Calu3 (cell line): ENCODE measurements around the gene UST. TPM values are rescaled to one million over a fixed set of nuclear protein-coding genes. Genes with fewer than 3 reads are reported as not detected.
"Not testable (repeated sequence)": the region's sequence is repeated elsewhere in the genome, so short reads cannot be mapped to it uniquely, and the experiment has no call there.

Experiments used
- BruUV-seq: library from RNA; stranded (reverse); fragments of 400-500 nt; replicated peaks from 2 replicates; lab custom pipeline; 2021; lab: Mats Ljungman, UMichigan
- CTCF ChIA-PET: fragments of 300-600 bp; sonication (Branson Sonifier 250); formaldehyde crosslinking; loops from one replicate; lab custom pipeline; 2022; ENCODE audit warnings: antibody characterized with exemption; lab: Charles Lee
- DNase-seq: peaks from one replicate; pipeline ENCODE4 v3.0.0; 2022
- H3K27ac Mint-ChIP-seq: one replicate; pipeline ENCODE4 v1.8.0; 2022; ENCODE audit warnings: mixed read lengths; ENCODE audit not compliant: unreplicated experiment
- H3K27me3 Mint-ChIP-seq: one replicate; pipeline ENCODE4 v1.8.0; 2022; ENCODE audit warnings: mixed read lengths; ENCODE audit not compliant: unreplicated experiment
- H3K36me3 Mint-ChIP-seq: one replicate; pipeline ENCODE4 v1.8.0; 2022; ENCODE audit warnings: mild to moderate bottlenecking, moderate library complexity, mixed read lengths; ENCODE audit not compliant: insufficient read depth, unreplicated experiment
- H3K4me1 Mint-ChIP-seq: one replicate; pipeline ENCODE4 v1.8.0; 2022; ENCODE audit warnings: mild to moderate bottlenecking, low read depth, mixed read lengths; ENCODE audit not compliant: unreplicated experiment
- H3K4me3 Mint-ChIP-seq: one replicate; pipeline ENCODE4 v1.8.0; 2022; ENCODE audit warnings: mild to moderate bottlenecking, low read depth, moderate library complexity, mixed read lengths; ENCODE audit not compliant: unreplicated experiment
- H3K9me3 Mint-ChIP-seq: one replicate; pipeline ENCODE4 v1.8.0; 2022; ENCODE audit warnings: low read depth, mixed read lengths; ENCODE audit not compliant: unreplicated experiment
- CTCF ChIP-seq: fragments of 200-600 bp; IDR thresholded peaks from one replicate; pipeline ENCODE4 v1.8.0; 2022; ENCODE audit warnings: antibody characterized with exemption; ENCODE audit not compliant: unreplicated experiment
- intact Hi-C: fragments of 100-400 bp; cut with micrococcal nuclease; formaldehyde crosslinking; loops from one replicate; pipeline ENCODE4 v1.10.0; 2022; ENCODE audit not compliant: unreplicated experiment
- total RNA-seq: library from RNA; stranded (reverse); gene quantifications from 2 replicates; pipeline ENCODE4 v1.2.3, GENCODE V29; 2022

The UST gene
- total RNA-seq, 1 experiment from 2014 or later: 2.4 TPM

- Mint-ChIP-seq H3K4me3 (no peak overlapping the region), H3K27me3 (peaks cover 11% of the 10 kb centered on the region), H3K36me3 (no peaks in the 10 kb centered on the region), H3K27ac (no peak overlapping the region), H3K4me1 (no peaks in the 10 kb centered on the region), H3K9me3 (no peaks in the 10 kb centered on the region)
- no peak for TF ChIP-seq CTCF
- intact Hi-C loops: no loop called here
- DNase-seq: no peak
- CTCF ChIA-PET: no interaction called here
- BruUV-seq: no TSS peak
Observed at GRCh38 chr6:148955441-148955840, 208.6 kb downstream of the UST start.

- H3K4me1 Mint-ChIP-seq, H3K27ac Mint-ChIP-seq, H3K27me3 Mint-ChIP-seq, DNase-seq, BruUV-seq, H3K9me3 Mint-ChIP-seq, H3K36me3 Mint-ChIP-seq, intact Hi-C loops, H3K4me3 Mint-ChIP-seq, CTCF ChIA-PET: not testable (repeated sequence)
Observed at GRCh38 chr6:148956163-148956562, 209.3 kb downstream of the UST start.

GRCh38 chr6:148957752-148958151, 210.9 kb downstream of the UST start:
- no peaks in the 10 kb centered on the region for H3K4me1 Mint-ChIP-seq
- CTCF ChIA-PET: interaction anchor here (0.7 kb wide), 1 partner anchor 398 kb away, joined by 3 read pairs; no protein-coding TSS in a partner anchor
- TF ChIP-seq CTCF: no peak
- no peaks in the 10 kb centered on the region for H3K36me3 Mint-ChIP-seq
- DNase-seq: no peak
- no peak overlapping the region for H3K4me3 Mint-ChIP-seq
- no peak overlapping the region for H3K27ac Mint-ChIP-seq
- H3K27me3 Mint-ChIP-seq: no peaks in the 10 kb centered on the region
- no TSS peak for BruUV-seq
- no peaks in the 10 kb centered on the region for H3K9me3 Mint-ChIP-seq
- intact Hi-C loops: no loop called here

GRCh38 chr6:148959008-148959407, 212.2 kb downstream of the UST start:
- no peaks in the 10 kb centered on the region for H3K36me3 Mint-ChIP-seq
- H3K4me3 Mint-ChIP-seq: no peak overlapping the region
- BruUV-seq: no TSS peak
- H3K9me3 Mint-ChIP-seq: no peaks in the 10 kb centered on the region
- no peak overlapping the region for H3K27ac Mint-ChIP-seq
- DNase-seq: no peak
- H3K4me1 Mint-ChIP-seq: no peaks in the 10 kb centered on the region
- no peak for TF ChIP-seq CTCF
- CTCF ChIA-PET: no interaction called here
- intact Hi-C loops: no loop called here
- H3K27me3 Mint-ChIP-seq: no peaks in the 10 kb centered on the region

- intact Hi-C loops: no loop called here
- Mint-ChIP-seq H3K36me3 (no peaks in the 10 kb centered on the region), H3K4me1 (no peaks in the 10 kb centered on the region), H3K27me3 (no peaks in the 10 kb centered on the region), H3K27ac (no peak overlapping the region), H3K9me3 (no peaks in the 10 kb centered on the region), H3K4me3 (no peak overlapping the region)
- no TSS peak for BruUV-seq
- DNase-seq: no peak
- CTCF ChIA-PET: no interaction called here
- TF ChIP-seq CTCF: no peak
Observed at GRCh38 chr6:148959501-148959900, 212.7 kb downstream of the UST start.
